Measurements from ENCODE around the gene POP7. TPM values are rescaled to one million over a fixed set of nuclear protein-coding genes. Genes with fewer than 3 reads are reported as not detected.
"Not testable (repeated sequence)": the region's sequence is repeated elsewhere in the genome, so short reads cannot be mapped to it uniquely, and the experiment has no call there.

The POP7 gene
- total RNA-seq, 1 experiment from 2014 or later: 62.7 TPM

GRCh38 chr7:100710452-100710851, 4.5 kb downstream of the POP7 start:
- no peak overlapping the region for H3K4me2 ChIP-seq
- no peak overlapping the region for H3K4me3 ChIP-seq
- H4K20me1 ChIP-seq (ENCODE audit: insufficient read depth): no peaks in the 10 kb centered on the region
- intact Hi-C loops (cut with micrococcal nuclease; ENCODE audit: unreplicated experiment): no loop called here
- no peak overlapping the region for H3K27ac ChIP-seq
- peaks cover 22% of the 10 kb centered on the region for H3K79me2 ChIP-seq (ENCODE audit: low read depth)
- no peaks in the 10 kb centered on the region for H3K9me2 ChIP-seq (ENCODE audit: insufficient read depth)
- H3F3A ChIP-seq (ENCODE audit: insufficient read depth, low read depth): peaks cover 13% of the 10 kb centered on the region; the same call in 1 of the 2 replicates
- H2AFZ ChIP-seq: no peak overlapping the region
- no peaks in the 10 kb centered on the region for H3K9me3 ChIP-seq (ENCODE audit: insufficient read depth, low read depth)
- H3K4me1 ChIP-seq (replicated peaks; ENCODE audit: insufficient read depth): peaks cover 6% of the 10 kb centered on the region; the same call in 1 of the 2 replicates
- BruUV-seq (replicated peaks): no TSS peak
- no peaks in the 10 kb centered on the region for H3K36me3 ChIP-seq (ENCODE audit: low read depth)
- CTCF ChIA-PET: no interaction called here
- no peaks in the 10 kb centered on the region for H3K27me3 ChIP-seq (ENCODE audit: insufficient read depth, low read depth)
- TF ChIP-seq CTCF (conservative IDR thresholded peaks at IDR 0.05) (no peak), EZH2 (IDR thresholded peaks at IDR 0.05; ENCODE audit: low read depth) (no peak)
- POLR2A ChIA-PET (ENCODE audit: unreplicated experiment): interaction anchor here (0.6 kb wide), 1 partner anchor 16 kb away, joined by 3 read pairs; no protein-coding TSS in a partner anchor
- no peak for DNase-seq

- POLR2A ChIA-PET (ENCODE audit: unreplicated experiment): no interaction called here
- Histone ChIP-seq H3K79me2 (ENCODE audit: low read depth) (peaks cover 17% of the 10 kb centered on the region), H3K9me2 (ENCODE audit: insufficient read depth) (no peaks in the 10 kb centered on the region), H3K4me1 (replicated peaks; ENCODE audit: insufficient read depth) (peaks cover 6% of the 10 kb centered on the region; the same call in 1 of the 2 replicates), H3K36me3 (ENCODE audit: low read depth) (no peaks in the 10 kb centered on the region), H3K27me3 (ENCODE audit: insufficient read depth, low read depth) (no peaks in the 10 kb centered on the region), H4K20me1 (ENCODE audit: insufficient read depth) (no peaks in the 10 kb centered on the region), H3K27ac (no peak overlapping the region), H2AFZ (no peak overlapping the region), H3K4me3 (no peak overlapping the region), H3F3A (ENCODE audit: insufficient read depth, low read depth) (peaks cover 11% of the 10 kb centered on the region; the same call in 1 of the 2 replicates), H3K9me3 (ENCODE audit: insufficient read depth, low read depth) (no peaks in the 10 kb centered on the region), H3K4me2 (no peak overlapping the region)
- TF ChIP-seq EZH2 (IDR thresholded peaks at IDR 0.05; ENCODE audit: low read depth) (no peak), CTCF (conservative IDR thresholded peaks at IDR 0.05) (no peak)
- intact Hi-C loops (cut with micrococcal nuclease; ENCODE audit: unreplicated experiment): no loop called here
- CTCF ChIA-PET: no interaction called here
- DNase-seq: no peak
- BruUV-seq (replicated peaks): no TSS peak
Observed at GRCh38 chr7:100711369-100711768, 5.4 kb downstream of the POP7 start.

GRCh38 chr7:100714725-100715124, 8.8 kb downstream of the POP7 start:
- H3F3A ChIP-seq (ENCODE audit: insufficient read depth, low read depth): peaks cover 4% of the 10 kb centered on the region; the same call in 1 of the 2 replicates
- no peaks in the 10 kb centered on the region for H3K36me3 ChIP-seq (ENCODE audit: low read depth)
- TF ChIP-seq EZH2 (IDR thresholded peaks at IDR 0.05; ENCODE audit: low read depth): no peak
- H2AFZ ChIP-seq: no peak overlapping the region
- CTCF ChIA-PET: interaction anchor here (0.9 kb wide), 1 partner anchor 9 kb away, joined by 7 read pairs; the partner anchor contains the start of gene POP7
- no peak overlapping the region for H3K4me2 ChIP-seq
- intact Hi-C loops (cut with micrococcal nuclease; ENCODE audit: unreplicated experiment): no loop called here
- no peak overlapping the region for H3K27ac ChIP-seq
- no peaks in the 10 kb centered on the region for H3K79me2 ChIP-seq (ENCODE audit: low read depth)
- no peak for DNase-seq
- POLR2A ChIA-PET (ENCODE audit: unreplicated experiment): interaction anchor here (0.6 kb wide), 1 partner anchor 303 kb away, joined by 6 read pairs; no protein-coding TSS in a partner anchor
- peaks cover 8% of the 10 kb centered on the region; the same call in 1 of the 2 replicates for H3K4me1 ChIP-seq (replicated peaks; ENCODE audit: insufficient read depth)
- H3K9me2 ChIP-seq (ENCODE audit: insufficient read depth): no peaks in the 10 kb centered on the region
- H3K4me3 ChIP-seq: no peak overlapping the region
- H3K27me3 ChIP-seq (ENCODE audit: insufficient read depth, low read depth): no peaks in the 10 kb centered on the region
- no peaks in the 10 kb centered on the region for H3K9me3 ChIP-seq (ENCODE audit: insufficient read depth, low read depth)
- no TSS peak for BruUV-seq (replicated peaks)
- no peaks in the 10 kb centered on the region for H4K20me1 ChIP-seq (ENCODE audit: insufficient read depth)

GRCh38 chr7:100717073-100717472, 11.2 kb downstream of the POP7 start:
- H4K20me1 ChIP-seq (ENCODE audit: insufficient read depth); H3K79me2 ChIP-seq (ENCODE audit: low read depth); H3F3A ChIP-seq (ENCODE audit: insufficient read depth, low read depth); DNase-seq; H3K9me3 ChIP-seq (ENCODE audit: insufficient read depth, low read depth); intact Hi-C loops (cut with micrococcal nuclease; ENCODE audit: unreplicated experiment); POLR2A ChIA-PET (ENCODE audit: unreplicated experiment); H3K27ac ChIP-seq; H3K27me3 ChIP-seq (ENCODE audit: insufficient read depth, low read depth); BruUV-seq (replicated peaks); H3K4me3 ChIP-seq; H3K36me3 ChIP-seq (ENCODE audit: low read depth); H3K4me2 ChIP-seq; H3K9me2 ChIP-seq (ENCODE audit: insufficient read depth); H2AFZ ChIP-seq: not testable (repeated sequence)
- CTCF ChIA-PET: interaction anchor here (0.6 to 0.7 kb wide), 5 partner anchors 8 to 134 kb away, joined by 3 to 16 read pairs (median 6); no protein-coding TSS in a partner anchor
- H3K4me1 ChIP-seq (replicated peaks; ENCODE audit: insufficient read depth): peaks cover 11% of the 10 kb centered on the region; the same call in 1 of the 2 replicates
